Measurements from ENCODE around the gene ANKMY2.
"Not testable (repeated sequence)": the region's sequence is repeated elsewhere in the genome, so short reads cannot be mapped to it uniquely, and the experiment has no call there.

Gene ANKMY2

DNA sequence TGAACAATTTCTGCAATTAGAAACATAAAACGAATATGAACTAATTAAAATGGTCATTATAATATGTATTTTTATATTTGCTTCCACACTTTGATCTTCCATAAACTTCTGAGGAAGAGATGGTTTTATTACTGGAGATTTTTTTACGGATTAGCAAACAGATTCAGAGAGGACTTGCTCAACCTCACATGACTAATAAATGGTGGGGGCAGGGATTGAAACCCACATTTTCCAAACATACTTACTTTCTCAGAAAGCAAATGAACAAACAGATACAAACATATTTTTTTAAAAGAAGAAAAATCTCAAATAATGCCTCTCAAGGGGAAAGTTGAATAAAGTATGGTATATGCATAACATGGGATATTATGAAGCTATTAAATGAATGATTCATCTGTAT is 18.3 kb downstream of the ANKMY2 start:
- no peak for DNase-seq (ENCODE audit: low read depth, low spot score)

DNA sequence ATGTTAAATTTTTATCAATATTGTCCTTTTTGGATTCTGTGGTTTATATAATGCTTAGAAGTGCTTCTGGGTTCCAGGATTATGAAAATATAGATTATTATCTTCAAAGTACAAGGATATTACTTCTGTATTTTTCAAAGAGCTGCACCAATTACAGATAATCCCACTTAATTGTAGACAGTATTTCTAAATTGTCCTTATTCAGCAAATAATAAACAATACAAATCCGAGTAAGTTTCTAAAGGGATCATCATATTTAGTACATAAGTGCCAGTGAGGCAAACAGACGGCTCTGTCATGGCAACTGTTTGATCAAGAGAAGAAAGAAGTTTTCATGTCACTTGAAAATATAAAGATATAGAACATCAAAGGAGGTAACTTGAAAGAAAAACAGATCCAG is 19.2 kb downstream of the ANKMY2 start:
- no peak for DNase-seq (ENCODE audit: low read depth, low spot score)

DNA sequence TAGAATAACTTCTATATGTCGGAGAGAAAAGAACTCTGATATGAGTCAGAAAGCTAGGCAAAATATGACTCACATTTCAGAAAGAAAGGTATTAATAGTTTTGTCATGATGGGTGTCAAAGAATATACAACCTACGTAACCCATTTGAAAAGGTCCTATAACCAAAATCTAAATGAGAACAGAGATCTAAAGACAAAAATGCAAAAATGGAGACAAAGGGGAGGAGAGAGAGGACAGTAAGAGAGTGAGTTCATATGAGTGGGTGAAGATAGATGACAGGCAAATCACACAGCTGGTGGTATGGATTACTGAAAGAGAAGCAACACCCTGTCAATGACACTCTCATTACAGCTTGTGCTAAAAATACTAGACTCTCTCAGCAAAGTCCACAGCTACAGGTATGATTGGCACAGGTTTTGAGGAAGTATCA is 25.6 kb downstream of the ANKMY2 start:
- no peak for DNase-seq (ENCODE audit: low read depth, low spot score)

DNA sequence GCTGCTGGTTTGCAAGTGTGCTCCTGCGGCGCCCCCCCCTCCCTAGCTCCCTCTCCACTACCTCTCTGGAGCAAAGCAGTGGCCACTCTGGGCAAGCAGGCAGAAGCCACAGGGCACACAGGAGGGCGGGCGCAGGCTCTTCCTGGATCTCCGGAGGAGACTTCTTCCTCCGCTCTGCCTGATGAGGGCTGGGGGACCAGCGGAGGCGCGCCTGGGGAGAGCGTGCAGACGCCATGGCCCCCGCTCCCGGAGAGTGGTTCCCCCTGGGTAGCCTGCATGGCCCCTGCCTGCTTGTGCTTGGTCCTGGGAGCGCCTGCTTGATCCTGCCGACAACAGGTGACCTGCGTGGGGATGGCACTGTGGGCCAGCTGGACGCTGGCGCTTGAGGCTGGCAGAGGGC is 29.0 kb downstream of the ANKMY2 start:
- DNase-seq (ENCODE audit: low read depth, low spot score): no peak

DNA sequence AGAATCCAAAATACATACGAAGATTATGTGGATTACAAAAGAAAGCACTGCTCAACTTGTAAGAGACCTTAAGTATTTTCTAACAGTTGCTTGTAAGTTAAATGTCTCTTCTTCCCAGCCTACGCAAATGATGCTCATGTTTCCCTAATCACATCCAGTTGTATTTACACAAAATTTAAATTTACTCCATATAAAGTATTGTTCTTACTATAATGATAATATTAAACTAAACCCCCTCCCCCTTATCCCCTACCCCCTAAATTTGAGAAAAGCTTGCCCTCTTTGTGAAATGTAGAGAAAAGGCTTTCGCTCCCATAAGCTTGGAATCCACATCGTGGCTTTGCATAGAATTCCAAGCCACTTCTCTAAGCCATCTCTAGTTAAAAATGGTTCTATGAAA is 29.4 kb downstream of the ANKMY2 start:
- no peak for DNase-seq (ENCODE audit: low read depth, low spot score)

DNA sequence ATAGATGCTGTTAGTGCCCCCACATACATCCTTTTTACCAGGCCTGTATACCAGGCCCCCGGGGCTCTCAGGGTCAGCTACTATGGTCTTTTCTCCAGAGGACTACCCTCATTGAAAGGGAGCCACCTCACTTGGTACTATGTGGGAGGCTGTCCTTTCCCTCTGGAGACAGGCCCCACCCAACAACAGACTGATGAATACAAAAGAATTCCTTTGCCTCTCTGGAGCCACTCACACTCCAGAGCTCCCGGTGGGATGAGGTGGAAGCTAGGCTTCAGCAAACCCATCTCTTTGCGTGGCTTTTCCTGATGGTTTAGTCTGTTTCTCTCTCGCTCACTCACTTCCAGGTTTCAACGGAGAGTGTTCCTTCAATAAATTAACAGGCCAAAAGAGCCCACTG is 30.3 kb downstream of the ANKMY2 start:
- DNase-seq (ENCODE audit: low read depth, low spot score): no peak

DNA sequence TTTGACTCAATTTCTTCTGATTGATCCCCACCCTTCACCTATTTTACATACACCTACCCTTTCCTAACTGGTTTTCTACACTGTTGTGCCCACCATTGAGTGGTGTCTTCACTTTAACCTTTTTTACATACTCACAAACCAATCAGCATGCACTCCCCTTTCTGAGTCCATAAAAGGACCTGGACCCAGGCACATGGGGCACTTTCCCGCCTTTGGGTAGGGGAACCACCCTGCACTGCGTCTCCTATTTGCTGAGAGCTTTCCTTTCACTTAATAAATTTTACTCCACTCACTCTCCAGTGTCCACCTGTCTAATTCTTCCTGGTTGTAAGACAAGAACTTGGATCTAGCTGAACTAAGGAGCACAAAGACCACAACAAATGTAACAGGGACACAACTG is 33.8 kb downstream of the ANKMY2 start:
- DNase-seq (ENCODE audit: low read depth, low spot score): no peak

DNA sequence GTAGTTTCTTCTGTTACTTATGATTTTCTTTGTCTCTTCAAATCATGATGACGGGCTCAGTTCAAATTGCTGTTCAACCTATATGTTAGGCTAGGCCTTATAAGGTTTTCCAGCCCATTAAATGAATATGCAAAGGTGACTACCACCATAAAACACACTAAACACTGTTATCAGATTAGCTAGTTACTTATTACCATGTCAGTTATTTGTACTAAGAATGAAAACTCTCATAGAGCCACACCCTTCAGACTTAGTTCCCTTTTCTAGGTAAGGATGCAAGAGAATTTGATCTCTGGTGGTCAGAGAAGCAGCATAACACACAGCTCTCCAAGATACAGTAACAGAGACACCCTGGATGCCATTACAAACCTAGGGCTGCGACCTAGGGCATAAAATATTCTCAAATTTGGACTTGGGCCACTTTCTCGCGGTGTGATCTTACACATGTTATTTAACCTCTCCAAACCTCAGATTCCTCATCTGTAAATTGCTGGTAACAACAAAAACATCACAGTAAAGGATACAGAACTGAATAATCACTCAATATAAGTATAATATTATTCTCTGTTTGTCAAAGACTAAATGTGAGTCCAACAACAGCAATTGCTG is 35.6 kb downstream of the ANKMY2 start:
- DNase-seq (ENCODE audit: low read depth, low spot score): no peak

DNA sequence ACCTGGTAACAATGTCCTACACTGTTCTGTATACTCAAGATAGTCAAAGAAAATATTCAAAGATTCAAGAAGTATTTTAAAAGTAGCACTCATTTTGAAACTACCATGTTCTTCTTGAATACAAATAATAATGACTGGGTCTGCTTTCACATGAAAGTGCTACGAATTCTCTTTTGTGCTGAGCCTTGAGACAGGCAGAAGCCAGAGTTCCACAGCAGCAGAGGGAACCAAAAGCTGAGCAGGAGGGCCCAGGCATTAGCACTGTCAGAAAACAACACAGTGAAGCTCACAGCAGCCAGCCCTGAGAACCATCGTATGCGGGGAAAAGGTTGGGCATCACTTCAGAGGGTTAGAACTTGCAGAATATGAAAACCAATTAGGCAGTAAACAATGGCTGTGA is 38.9 kb downstream of the ANKMY2 start:
- no peak for DNase-seq (ENCODE audit: low read depth, low spot score)

DNA sequence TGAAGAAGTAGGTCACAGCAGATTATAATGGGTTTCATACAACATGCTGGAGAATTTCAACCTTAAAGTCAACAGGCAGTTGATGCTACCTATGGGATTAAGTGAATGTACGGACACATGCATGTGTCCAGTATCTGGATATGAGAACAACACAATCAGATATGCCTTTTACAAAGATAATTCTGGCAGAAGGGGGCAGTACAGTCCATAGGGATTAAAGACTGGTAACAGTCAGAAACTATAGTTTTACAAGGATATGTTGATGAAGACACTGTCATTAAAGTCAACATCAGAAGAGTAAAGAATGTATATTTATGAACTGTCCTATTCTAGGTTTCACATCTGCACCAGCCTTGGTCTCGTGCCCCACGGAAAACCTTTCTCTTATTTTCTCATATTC is 41.5 kb downstream of the ANKMY2 start:
- no peak for DNase-seq (ENCODE audit: low read depth, low spot score)

DNA sequence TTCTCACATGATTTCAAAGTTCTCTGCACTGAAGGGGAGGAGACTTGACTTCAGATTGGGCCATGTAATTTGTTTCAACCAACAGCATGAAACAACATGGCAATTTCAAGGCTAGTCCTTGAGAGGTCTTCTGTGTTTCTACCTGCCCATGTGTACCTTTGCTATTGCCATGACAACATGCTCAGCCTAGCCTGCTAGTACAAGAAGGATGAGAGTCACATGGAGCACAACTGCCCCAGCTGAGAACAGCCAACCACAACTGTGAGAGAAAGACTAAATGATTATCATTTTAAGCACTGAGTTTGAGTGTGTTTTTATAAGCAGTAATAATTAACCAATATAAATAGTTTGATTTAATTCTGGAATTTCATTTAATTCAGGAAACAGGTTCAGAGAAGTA is 41.9 kb downstream of the ANKMY2 start:
- no peak for DNase-seq (ENCODE audit: low read depth, low spot score)

DNA sequence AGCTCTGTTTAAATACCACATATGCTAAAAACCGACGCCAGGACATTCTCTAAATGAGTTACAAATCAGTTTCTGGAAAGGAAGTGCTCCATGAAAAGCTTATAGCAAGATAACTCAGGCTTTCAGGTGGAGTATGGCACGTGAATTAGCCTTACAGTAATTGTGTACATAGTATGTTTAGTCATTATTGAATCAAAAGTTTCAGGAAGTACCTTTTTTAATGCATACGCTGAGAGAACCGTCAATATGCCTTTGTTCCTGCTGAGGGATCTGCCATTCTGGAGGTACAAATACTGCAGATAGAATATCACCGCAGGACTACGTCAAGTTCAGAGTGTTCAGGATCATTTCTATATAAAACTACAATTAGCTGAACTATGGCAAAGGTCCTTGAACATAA is 45.7 kb downstream of the ANKMY2 start:
- DNase-seq (ENCODE audit: low read depth, low spot score): no peak

DNA sequence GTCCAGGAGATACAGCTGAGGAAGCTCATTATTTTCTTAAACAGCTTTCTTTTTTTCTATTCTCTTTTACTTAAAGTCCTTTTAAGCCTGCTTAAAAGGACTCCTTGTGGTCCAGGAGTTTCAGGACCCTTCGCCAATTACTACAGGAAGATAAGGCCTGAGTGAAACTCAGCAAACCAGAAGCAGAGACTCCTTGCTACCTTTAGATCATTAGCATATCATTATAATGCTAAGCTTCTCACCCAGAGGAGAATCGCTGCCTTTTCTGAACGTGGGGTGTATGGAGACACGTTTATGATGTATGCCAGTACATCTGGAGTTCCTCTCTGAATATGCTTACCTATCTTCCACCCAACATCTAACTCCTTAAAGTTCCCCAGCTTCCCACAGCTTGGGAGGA is 47.5 kb downstream of the ANKMY2 start:
- DNase-seq (ENCODE audit: low read depth, low spot score): no peak

DNA sequence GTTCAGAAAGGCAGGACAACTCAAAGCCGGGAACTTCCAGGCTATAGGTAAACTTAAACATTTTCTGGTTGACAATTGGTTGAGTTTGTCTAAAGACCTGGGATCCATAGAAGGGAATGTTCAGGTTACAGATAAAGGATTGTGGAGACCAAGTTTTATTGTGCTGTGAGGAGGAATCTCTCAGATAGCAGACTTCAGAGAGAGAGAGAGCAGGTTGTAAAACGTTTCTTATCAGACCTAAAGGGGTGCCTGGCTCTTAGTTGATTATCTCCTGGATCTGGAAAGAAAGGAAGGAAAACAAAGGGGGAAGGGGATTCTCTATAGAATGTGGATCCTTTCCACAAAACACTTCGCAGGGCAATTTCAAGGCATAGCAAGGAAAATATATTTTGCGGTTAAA is 50.0 kb downstream of the ANKMY2 start:
- not testable (repeated sequence) for DNase-seq (ENCODE audit: low read depth, low spot score)

DNA sequence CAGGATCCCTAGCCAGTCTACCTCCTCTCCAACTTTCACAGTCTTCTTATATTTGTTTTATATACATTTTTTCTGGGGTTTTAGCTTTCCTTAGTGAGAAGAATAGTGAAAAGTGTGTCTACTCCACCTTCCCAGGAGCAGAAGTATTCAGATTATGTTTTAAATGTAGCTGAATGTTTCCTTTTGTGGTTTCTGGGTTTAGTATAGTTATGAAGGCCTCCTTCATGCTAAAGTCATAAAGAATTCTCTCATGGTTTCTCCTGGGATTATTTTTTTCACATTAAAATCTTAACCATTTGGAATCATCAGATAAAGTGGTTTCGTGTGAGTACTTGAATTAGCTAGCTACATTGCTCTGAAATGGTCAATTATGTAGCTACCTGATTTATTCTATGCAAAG is 50.9 kb downstream of the ANKMY2 start:
- DNase-seq (ENCODE audit: low read depth, low spot score): no peak

DNA sequence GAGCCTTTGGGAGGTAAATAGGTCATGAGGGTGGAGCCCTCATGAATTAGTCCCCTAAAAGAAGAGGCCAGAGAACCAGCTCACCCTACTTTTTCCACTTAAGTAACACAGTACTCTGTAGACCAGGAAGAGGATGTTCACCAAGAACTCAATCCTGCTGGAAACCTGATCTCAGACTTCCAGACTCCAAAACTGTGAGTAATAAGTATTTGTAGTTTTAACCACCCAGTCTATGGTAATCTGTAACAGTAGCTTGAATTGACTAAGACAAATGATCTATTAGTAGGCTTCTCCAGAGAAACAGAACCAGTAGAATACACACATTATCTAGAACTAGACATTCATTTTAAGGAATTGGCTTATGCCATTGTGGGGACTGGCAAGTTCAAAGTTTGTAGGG is 51.5 kb downstream of the ANKMY2 start:
- DNase-seq (ENCODE audit: low read depth, low spot score): no peak

DNA sequence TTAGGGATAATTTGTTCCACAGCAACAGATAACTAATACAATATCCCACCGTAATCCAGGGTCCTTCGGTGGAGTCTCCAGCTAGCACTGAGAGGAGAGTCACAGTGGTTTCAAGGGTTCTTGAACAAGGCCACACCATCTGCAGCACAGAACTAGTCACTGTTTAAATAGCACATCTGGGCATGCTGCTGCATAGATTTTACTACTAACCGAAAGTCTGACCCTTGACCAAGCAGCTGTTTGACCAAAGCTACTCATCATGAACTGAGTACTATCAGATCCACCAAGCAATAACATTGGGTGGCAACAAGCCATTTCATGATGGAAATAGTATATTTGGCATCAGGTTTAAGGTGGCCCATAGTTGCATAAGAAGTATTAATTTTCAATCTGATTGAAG is 53.2 kb downstream of the ANKMY2 start:
- DNase-seq (ENCODE audit: low read depth, low spot score): no peak

DNA sequence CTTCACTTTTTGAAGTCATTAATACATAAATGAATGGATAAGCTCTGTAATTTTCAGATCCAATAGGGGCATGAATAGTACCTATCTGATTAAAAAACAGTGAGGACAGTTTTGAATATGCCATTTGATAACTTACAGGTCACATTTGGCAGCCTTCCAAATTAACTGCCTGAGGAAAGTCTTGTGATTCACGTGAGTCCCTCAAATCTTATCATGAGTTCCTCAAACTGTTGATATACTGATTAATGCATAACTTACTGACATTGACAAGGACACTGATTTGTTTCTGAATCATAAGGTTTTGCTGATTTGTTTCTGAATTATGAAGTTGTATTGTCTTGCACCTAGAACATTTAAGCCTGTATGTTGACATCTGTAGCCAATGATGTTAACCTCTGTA is 55.1 kb downstream of the ANKMY2 start:
- no peak for DNase-seq (ENCODE audit: low read depth, low spot score)

DNA sequence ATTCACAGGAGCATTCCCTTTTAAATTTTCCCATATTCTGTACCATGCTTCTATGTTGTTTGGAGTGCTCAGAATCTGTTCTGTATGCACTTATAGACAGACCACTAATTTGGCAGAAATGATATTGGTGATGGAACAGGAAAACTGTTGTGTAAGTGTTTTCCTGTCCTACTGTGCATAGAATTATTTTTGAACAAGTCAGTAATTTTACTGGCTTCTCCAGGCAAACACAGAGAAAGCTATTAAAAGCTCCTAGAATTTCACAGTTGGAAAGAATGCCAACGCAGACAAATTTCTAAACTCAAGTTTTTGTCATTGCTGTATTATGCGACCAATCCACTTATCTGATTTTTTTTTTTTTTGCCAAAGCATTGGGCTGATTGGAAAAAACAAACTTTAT is 55.7 kb downstream of the ANKMY2 start:
- DNase-seq (ENCODE audit: low read depth, low spot score): no peak

DNA sequence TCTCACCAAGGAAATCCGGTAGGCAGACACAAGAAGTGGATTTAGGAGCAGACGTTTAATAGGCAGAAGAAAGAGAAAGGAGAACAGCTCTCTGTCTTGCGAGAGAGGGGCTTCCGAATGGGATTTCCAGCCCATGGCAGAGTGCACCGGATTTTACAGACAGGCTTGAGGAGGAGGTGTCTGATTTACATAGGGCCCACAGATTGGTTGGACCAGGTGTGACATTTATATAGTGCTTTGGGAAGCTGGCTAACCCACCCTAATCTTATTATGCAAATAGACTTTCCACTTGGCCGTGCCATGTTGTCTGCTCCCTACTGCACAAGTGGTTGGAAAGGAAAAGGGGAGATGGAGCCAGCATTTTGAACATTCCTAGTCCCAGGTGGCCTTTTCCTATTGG is 57.8 kb downstream of the ANKMY2 start:
- no peak for DNase-seq (ENCODE audit: low read depth, low spot score)

DNA sequence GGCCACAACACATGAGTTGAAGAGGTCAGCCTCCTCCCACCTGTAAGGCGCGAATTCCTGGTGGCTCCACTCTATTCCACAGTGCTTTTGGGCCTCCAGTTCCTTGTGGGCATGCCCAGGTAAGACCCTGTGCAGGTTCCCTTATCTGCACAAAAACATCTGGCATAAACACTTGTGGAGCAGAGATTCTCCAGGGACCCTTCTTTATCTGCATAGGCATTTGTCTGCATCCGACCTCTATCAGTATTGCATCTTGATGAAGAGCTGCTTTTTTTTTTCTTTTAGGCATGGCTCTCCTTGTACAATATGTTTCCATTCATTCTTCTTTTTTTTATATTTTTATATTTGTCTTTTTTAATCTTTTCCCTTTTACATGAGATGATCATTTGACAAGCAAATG is 58.4 kb downstream of the ANKMY2 start:
- no peak for DNase-seq (ENCODE audit: low read depth, low spot score)

DNA sequence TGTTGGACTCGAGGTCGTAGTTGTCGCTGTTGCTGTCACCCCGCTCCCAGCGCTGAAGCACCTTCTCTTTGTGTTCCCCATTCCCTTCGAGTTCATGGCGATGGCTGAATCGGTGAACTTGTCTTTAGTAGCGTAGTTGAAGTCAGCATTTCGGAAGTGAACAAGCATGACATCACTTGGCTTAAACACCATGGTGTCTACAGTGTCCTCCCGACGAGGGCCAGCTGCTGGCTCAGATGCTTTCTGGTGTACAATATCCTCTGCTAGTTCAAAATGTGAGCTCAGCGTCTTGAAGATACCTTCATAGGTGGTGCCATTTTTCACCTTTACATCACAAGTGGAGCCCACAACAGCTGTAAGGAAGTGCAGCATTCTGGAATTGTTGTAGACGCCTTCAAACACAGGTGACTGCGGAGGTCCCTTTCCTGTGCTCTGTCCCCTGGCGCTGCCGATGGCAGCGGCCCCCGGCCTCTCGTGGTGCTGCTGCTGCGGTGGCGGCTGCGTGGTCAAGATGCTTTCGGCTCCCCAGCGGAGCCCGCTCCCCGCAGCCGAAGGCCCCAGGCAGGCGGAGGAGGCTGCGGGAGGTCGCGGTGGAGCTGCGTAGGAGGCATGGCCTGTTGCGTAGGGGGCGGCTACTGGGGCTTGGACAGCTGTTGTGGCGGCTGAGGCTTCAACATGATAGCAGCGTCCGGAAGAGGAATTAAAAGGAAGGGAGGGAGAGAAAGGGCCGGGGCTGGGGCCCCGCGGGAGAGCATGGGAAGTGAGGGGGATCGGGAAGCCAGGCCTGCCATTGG is 59.3 kb downstream of the ANKMY2 start:
- no peak for DNase-seq (ENCODE audit: low read depth, low spot score)

DNA sequence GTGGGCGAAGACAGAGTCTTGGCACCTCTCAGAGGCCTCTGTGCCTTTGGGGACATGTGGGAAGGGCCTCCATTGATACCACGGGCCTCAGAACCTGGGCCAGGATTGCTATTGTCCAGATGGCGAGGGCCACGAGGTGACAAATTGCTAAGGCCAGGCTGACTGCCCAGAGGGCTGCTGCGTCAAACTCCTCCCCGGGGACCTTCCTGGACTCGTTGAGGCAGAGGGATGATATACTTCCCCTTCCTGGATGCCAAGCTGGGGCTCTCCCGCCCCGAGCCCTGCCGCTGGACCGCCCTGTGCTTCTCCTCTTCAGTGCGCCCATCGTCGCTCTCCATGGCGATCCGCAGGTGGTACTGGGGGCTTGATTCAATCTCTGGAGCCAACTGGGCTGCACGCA is 60.0 kb downstream of the ANKMY2 start:
- DNase-seq (ENCODE audit: low read depth, low spot score): no peak

DNA sequence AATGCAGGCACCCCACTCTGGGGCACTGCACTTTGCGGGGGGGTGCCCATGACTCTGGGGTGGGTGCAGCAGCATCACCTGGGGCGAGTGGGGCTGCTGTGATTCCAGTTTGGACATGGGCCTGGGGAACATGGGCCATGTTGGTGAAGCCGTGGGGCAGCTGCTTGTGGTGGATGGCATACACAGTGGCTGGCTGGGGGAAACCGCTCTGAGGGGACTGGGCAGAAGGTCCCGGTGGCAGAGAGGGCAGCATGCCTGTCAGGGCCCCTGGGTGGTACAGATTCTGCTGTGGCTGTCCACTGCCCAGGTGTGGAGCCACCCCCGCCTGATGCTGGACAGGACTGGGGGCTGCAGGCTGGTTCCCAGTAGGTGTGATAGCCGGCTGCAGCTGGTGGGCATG is 61.7 kb downstream of the ANKMY2 start:
- no peak for DNase-seq (ENCODE audit: low read depth, low spot score)

Measured in iPS DF 19.7 (cell line).